Measurements from ENCODE around the gene MYBPHL. TPM values are rescaled to one million over a fixed set of nuclear protein-coding genes. Genes with fewer than 3 reads are reported as not detected.

The MYBPHL gene
- polyA plus RNA-seq, 4 donors: 0.16 to 24.1 TPM; not detected in 2

DNA sequence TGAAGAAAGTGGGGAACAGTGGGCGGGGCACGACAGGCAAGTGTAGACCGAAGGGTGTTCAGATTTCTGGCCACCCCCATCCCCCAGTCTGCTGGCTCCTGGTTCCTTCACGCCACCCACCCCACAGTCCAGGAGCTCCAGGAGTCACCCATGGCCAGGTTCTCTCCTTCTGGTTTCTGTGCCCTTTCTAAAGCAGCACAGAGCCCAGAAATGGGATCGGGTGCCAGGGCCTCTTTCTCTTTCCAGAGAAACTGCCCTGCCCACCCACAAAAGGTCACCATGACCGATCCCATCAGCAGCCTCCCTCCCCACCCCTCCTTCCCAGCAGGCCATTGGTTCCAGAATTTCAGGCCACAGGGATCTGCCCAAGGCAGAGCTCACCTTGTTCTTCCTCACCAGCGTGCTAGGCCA lies 60.7 kb downstream of the MYBPHL start:
- peaks cover 0 to 3% of the 10 kb centered on the region in 2 donors for H3K9me3 ChIP-seq (ENCODE audit: control insufficient read depth in 2 of 2, insufficient read depth in 1 of 2, low read depth in 1 of 2, low read length in 1 of 2)
- FAIRE-seq (no peak), DNase-seq (no peak)
- no peak overlapping the region for H3K27ac ChIP-seq (ENCODE audit: low read depth in 1 of 3, low read length in 2 of 3)
- 77 to 85% (median 80%) methylated on average over 7 of the region's 7 CpGs for WGBS, 3 donors
- peaks cover 0 to 7% (median 0%) of the 10 kb centered on the region in 3 donors for H3K36me3 ChIP-seq (ENCODE audit: control insufficient read depth in 3 of 3, insufficient read depth in 2 of 3, low read depth in 1 of 3, low read length in 3 of 3)
- H3K27me3 ChIP-seq (ENCODE audit: control insufficient read depth in 3 of 3, insufficient read depth in 3 of 3, low read length in 3 of 3): peaks cover 0 to 15% (median 0%) of the 10 kb centered on the region in 3 donors
- no peak overlapping the region for H3K4me3 ChIP-seq (ENCODE audit: low read depth in 1 of 3, low read length in 3 of 3)
- H3K4me1 ChIP-seq (ENCODE audit: control insufficient read depth in 3 of 3, insufficient read depth in 2 of 3, low read depth in 1 of 3, low read length in 2 of 3): peaks cover 0 to 15% (median 2%) of the 10 kb centered on the region in 3 donors

DNA sequence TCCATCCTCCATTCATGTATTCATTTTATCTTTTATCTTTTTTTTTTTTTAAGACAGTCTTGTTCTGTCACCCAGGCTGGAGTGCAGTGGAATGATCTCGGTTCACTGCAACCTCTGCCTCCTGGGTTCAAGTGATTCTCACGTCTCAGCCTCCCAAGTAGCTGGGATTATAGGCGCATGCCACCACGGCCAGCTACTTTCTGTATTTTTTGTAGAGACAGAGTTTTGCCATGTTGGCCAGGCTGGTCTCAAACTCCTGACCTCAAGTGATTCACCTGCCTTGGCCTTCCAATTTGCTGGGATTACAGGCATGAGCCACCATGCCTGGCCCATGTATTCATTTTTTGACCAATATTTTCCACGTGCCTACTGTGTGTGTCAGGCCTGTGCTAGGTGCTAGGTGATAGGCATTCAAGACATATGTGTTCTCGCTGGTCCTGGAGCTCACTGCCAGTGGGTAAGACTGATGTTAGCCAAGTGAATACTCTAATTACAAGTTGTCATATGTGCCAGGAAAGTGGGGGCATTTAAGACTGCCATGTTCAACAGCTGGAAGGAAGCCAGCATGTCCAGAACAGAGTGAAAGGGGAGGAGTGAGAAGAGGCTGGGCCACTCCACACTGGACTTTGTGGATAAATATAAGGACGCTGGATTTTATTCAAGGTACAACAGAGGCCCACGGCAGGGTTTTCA lies 62.8 kb downstream of the MYBPHL start:
- peaks cover 0 to 12% (median 0%) of the 10 kb centered on the region in 3 donors for H3K4me1 ChIP-seq (ENCODE audit: control insufficient read depth in 3 of 3, insufficient read depth in 2 of 3, low read depth in 1 of 3, low read length in 2 of 3)
- FAIRE-seq (no peak), DNase-seq (no peak)
- WGBS, 3 donors: 81 to 87% (median 83%) methylated on average over 8 of the region's 8 CpGs
- H3K4me3 ChIP-seq (ENCODE audit: low read depth in 1 of 3, low read length in 3 of 3): no peak overlapping the region
- no peak overlapping the region for H3K27ac ChIP-seq (ENCODE audit: low read depth in 1 of 3, low read length in 2 of 3)
- H3K36me3 ChIP-seq (ENCODE audit: control insufficient read depth in 3 of 3, insufficient read depth in 2 of 3, low read depth in 1 of 3, low read length in 3 of 3): peaks cover 0 to 14% (median 2%) of the 10 kb centered on the region in 3 donors
- no peaks in the 10 kb centered on the region for H3K9me3 ChIP-seq (ENCODE audit: control insufficient read depth in 2 of 2, insufficient read depth in 1 of 2, low read depth in 1 of 2, low read length in 1 of 2)
- H3K27me3 ChIP-seq (ENCODE audit: control insufficient read depth in 3 of 3, insufficient read depth in 3 of 3, low read length in 3 of 3): peaks cover 0 to 15% (median 0%) of the 10 kb centered on the region in 3 donors

DNA sequence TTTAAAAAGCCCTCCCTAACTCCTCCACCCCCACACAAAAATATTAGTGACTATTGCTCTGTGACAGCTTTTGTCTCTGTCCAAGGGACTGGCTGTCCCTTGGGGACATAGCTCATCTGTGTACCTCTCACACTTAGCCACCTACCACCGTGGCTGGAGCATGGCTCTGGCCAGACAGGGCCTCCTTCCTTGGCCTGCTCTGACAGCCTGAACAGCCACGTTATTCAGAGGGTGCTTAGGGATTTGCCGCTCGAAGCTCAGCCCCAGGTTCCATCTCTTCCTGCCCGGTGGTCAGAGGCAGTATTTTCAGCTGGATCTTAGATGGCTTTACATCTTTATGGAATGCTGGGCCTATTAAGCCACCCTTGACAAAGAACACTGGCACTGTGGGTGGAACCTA lies 63.6 kb downstream of the MYBPHL start:
- Histone ChIP-seq H3K27ac (ENCODE audit: low read depth in 1 of 3, low read length in 2 of 3) (no peak overlapping the region), H3K4me1 (ENCODE audit: control insufficient read depth in 3 of 3, insufficient read depth in 2 of 3, low read depth in 1 of 3, low read length in 2 of 3) (peaks cover 0 to 12% (median 0%) of the 10 kb centered on the region in 3 donors), H3K36me3 (ENCODE audit: control insufficient read depth in 3 of 3, insufficient read depth in 2 of 3, low read depth in 1 of 3, low read length in 3 of 3) (peaks cover 3 to 22% (median 3%) of the 10 kb centered on the region in 3 donors), H3K4me3 (ENCODE audit: low read depth in 1 of 3, low read length in 3 of 3) (no peak overlapping the region), H3K27me3 (ENCODE audit: control insufficient read depth in 3 of 3, insufficient read depth in 3 of 3, low read length in 3 of 3) (peaks cover 0 to 15% (median 0%) of the 10 kb centered on the region in 3 donors), H3K9me3 (ENCODE audit: control insufficient read depth in 2 of 2, insufficient read depth in 1 of 2, low read depth in 1 of 2, low read length in 1 of 2) (no peaks in the 10 kb centered on the region)
- FAIRE-seq: no peak
- DNase-seq: no peak
- 56 to 71% (median 68%) methylated on average over 5 of the region's 5 CpGs for WGBS, 3 donors

DNA sequence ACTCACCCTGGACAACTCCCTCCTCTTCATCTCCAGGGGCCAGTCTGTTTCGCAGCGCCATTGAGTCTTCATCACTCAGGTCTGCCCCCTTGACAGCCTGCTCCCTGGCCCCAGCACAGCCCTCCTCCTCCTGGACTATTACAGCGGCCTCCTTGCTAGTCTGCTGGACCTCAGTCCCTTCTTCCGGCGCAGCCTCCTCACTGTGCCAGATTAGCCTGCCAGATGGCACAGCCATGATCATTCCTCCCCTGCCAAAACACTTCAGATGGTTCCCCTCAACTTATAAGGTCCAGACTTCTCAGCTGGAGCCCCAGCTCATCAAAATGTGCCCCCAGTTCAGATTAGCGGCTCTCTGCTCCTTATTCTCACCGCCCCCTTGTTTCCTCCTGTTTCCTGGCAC lies 64.4 kb downstream of the MYBPHL start:
- 50 to 57% (median 57%) methylated on average over 7 of the region's 7 CpGs for WGBS, 3 donors
- no peak for DNase-seq
- H3K27me3 ChIP-seq (ENCODE audit: control insufficient read depth in 3 of 3, insufficient read depth in 3 of 3, low read length in 3 of 3): peaks cover 0 to 15% (median 0%) of the 10 kb centered on the region in 3 donors
- no peak for FAIRE-seq
- H3K9me3 ChIP-seq (ENCODE audit: control insufficient read depth in 2 of 2, insufficient read depth in 1 of 2, low read depth in 1 of 2, low read length in 1 of 2): no peaks in the 10 kb centered on the region
- no peak overlapping the region for H3K4me3 ChIP-seq (ENCODE audit: low read depth in 1 of 3, low read length in 3 of 3)
- H3K27ac ChIP-seq (ENCODE audit: low read depth in 1 of 3, low read length in 2 of 3): no peak overlapping the region
- H3K36me3 ChIP-seq (ENCODE audit: control insufficient read depth in 3 of 3, insufficient read depth in 2 of 3, low read depth in 1 of 3, low read length in 3 of 3): peaks cover 5 to 30% (median 9%) of the 10 kb centered on the region in 3 donors
- H3K4me1 ChIP-seq (ENCODE audit: control insufficient read depth in 3 of 3, insufficient read depth in 2 of 3, low read depth in 1 of 3, low read length in 2 of 3): peaks cover 0 to 12% (median 0%) of the 10 kb centered on the region in 3 donors

Other genes starting within 250 kb of the MYBPHL start
- gene TAF13, start 231.0 kb downstream of the MYBPHL start, polyA plus RNA-seq: 10 to 100 TPM; 34.9 to 49.2 (median 39.2) TPM
- gene TMEM167B, start 216.2 kb downstream of the MYBPHL start, polyA plus RNA-seq: 10 to 100 TPM; 11.4 to 32.7 (median 17.1) TPM
- 10 to 100 TPM in 2 of 4 donors, 1 to 10 TPM in 2; 3.8 to 75.3 (median 35.4) TPM for gene ELAPOR1, start 192.9 kb downstream of the MYBPHL start, polyA plus RNA-seq
- 100 to 1,000 TPM in 3 of 4 donors, 10 to 100 TPM in 1; 99.1 to 190 (median 133) TPM for gene SARS1, start 93.1 kb downstream of the MYBPHL start, polyA plus RNA-seq
- gene CELSR2, start 57.5 kb downstream of the MYBPHL start, polyA plus RNA-seq: 1 to 10 TPM in 2 of 4 donors, under 1 TPM in 2; under 0.01 to 7.9 (median 1.5) TPM
- gene PSRC1, start 23.9 kb downstream of the MYBPHL start, polyA plus RNA-seq: 10 to 100 TPM in 2 of 4 donors, 1 to 10 TPM in 1, under 1 TPM in 1; 0.67 to 15.5 (median 8.0) TPM
- gene SORT1, start 90.9 kb upstream of the MYBPHL start, polyA plus RNA-seq: 10 to 100 TPM in 3 of 4 donors, 1 to 10 TPM in 1; 7.0 to 51.5 (median 23.6) TPM
- gene PSMA5, start 119.4 kb upstream of the MYBPHL start, polyA plus RNA-seq: 100 to 1,000 TPM in 3 of 4 donors, 10 to 100 TPM in 1; 99.3 to 113 (median 104) TPM
- under 1 TPM in 2 of 4 donors, not detected in 2; 0.65 to 0.67 TPM for gene SYPL2, start 159.5 kb upstream of the MYBPHL start, polyA plus RNA-seq
- gene ATXN7L2, start 176.9 kb upstream of the MYBPHL start, polyA plus RNA-seq: 1 to 10 TPM; 4.8 to 8.9 (median 6.2) TPM
- gene CYB561D1, start 187.1 kb upstream of the MYBPHL start, polyA plus RNA-seq: 1 to 10 TPM; 5.1 to 8.6 (median 7.2) TPM
- gene AMIGO1, start 202.7 kb upstream of the MYBPHL start, polyA plus RNA-seq: 1 to 10 TPM; 1.3 to 2.9 (median 2.2) TPM
- under 1 TPM in 2 of 4 donors, not detected in 2; 0.09 to 0.64 TPM for gene GPR61, start 232.9 kb upstream of the MYBPHL start, polyA plus RNA-seq
- gene GNAI3, start 241.6 kb upstream of the MYBPHL start, polyA plus RNA-seq: 1 to 10 TPM; 3.0 to 7.4 (median 4.1) TPM

All from small intestine (tissue), 7 donors.